Large intestine (tissue), 3 donors: ENCODE data around the gene PAM. TPM values are rescaled to one million over a fixed set of nuclear protein-coding genes. Genes with fewer than 3 reads are reported as not detected.
"Not testable (repeated sequence)": the region's sequence is repeated elsewhere in the genome, so short reads cannot be mapped to it uniquely, and the experiment has no call there.

ENCODE experiments used
- DNase-seq, 2 donors: peaks; one replicate each; pipeline versions ENCODE4 v3.0.0 to v3.0.0-alpha.2; 2013
- H3K27ac ChIP-seq: one replicate; pipeline ENCODE4 v1.5.1; 2013; ENCODE audit warnings: low read length
- H3K27me3 ChIP-seq: 2 replicates; pipeline ENCODE4 v1.6.1; 2013; ENCODE audit warnings: low read length; ENCODE audit not compliant: control insufficient read depth, insufficient read depth
- H3K36me3 ChIP-seq: 2 replicates; pipeline ENCODE4 v1.6.1; 2013; ENCODE audit warnings: low read length; ENCODE audit not compliant: control insufficient read depth, insufficient read depth
- H3K4me1 ChIP-seq: one replicate; pipeline ENCODE4 v1.6.1; 2013; ENCODE audit warnings: low read length; ENCODE audit not compliant: control insufficient read depth, insufficient read depth
- H3K4me3 ChIP-seq: one replicate; pipeline ENCODE4 v1.5.1; 2013; ENCODE audit warnings: low read length
- H3K9me3 ChIP-seq: one replicate; pipeline ENCODE4 v1.6.1; 2013; ENCODE audit warnings: mild to moderate bottlenecking, low read depth, low read length, moderate library complexity; ENCODE audit not compliant: control insufficient read depth
- WGBS: methylation state at CpG from one replicate; pipeline ENCODE4 v1.1.5; 2013; ENCODE audit warnings: low lambda C conversion rate; ENCODE audit not compliant: insufficient coverage; 5-methylcytosine and 5-hydroxymethylcytosine counted together
- polyA plus RNA-seq: library from polyadenylated mRNA; unstranded; fragments of 120-200 nt; gene quantifications from one replicate; pipeline ENCODE4 v1.2.1, GENCODE V29; 2013

Gene PAM
- polyA plus RNA-seq, 1 donor = 174 TPM

GRCh38 chr5:102893942-102894341 is 138.8 kb downstream of the PAM start:
- WGBS = 83% methylated on average over 1 of the region's 3 CpGs
- Histone ChIP-seq H3K9me3 (no peaks in the 10 kb centered on the region), H3K4me1 (no peaks in the 10 kb centered on the region), H3K4me3 (no peak overlapping the region), H3K27ac (no peak overlapping the region), H3K27me3 (no peaks in the 10 kb centered on the region), H3K36me3 (no peaks in the 10 kb centered on the region)
- no peak for DNase-seq

- Histone ChIP-seq H3K4me3 (no peak overlapping the region), H3K4me1 (no peaks in the 10 kb centered on the region), H3K9me3 (no peaks in the 10 kb centered on the region), H3K27ac (no peak overlapping the region), H3K36me3 (no peaks in the 10 kb centered on the region), H3K27me3 (no peaks in the 10 kb centered on the region)
- no peak for DNase-seq
Measured at GRCh38 chr5:102895234-102895633, 140.1 kb downstream of the PAM start.

GRCh38 chr5:102895976-102896375 is 140.9 kb downstream of the PAM start:
- DNase-seq = no peak
- WGBS = 100% methylated on average over 2 of the region's 6 CpGs
- Histone ChIP-seq H3K9me3 (no peaks in the 10 kb centered on the region), H3K4me1 (no peaks in the 10 kb centered on the region), H3K36me3 (no peaks in the 10 kb centered on the region), H3K27me3 (no peaks in the 10 kb centered on the region), H3K27ac (no peak overlapping the region), H3K4me3 (no peak overlapping the region)

- no peak overlapping the region for H3K4me3 ChIP-seq
- WGBS = 77% methylated on average over 2 of the region's 3 CpGs
- no peaks in the 10 kb centered on the region for H3K4me1 ChIP-seq
- no peaks in the 10 kb centered on the region for H3K9me3 ChIP-seq
- DNase-seq = no peak
- no peaks in the 10 kb centered on the region for H3K36me3 ChIP-seq
- H3K27ac ChIP-seq = no peak overlapping the region
- no peaks in the 10 kb centered on the region for H3K27me3 ChIP-seq
Measured at GRCh38 chr5:102901424-102902134, 146.5 kb downstream of the PAM start.

GRCh38 chr5:102902135-102902448 is 147.0 kb downstream of the PAM start:
- H3K9me3 ChIP-seq = no peaks in the 10 kb centered on the region
- H3K4me1 ChIP-seq = no peaks in the 10 kb centered on the region
- H3K4me3 ChIP-seq = no peak overlapping the region
- H3K27me3 ChIP-seq = no peaks in the 10 kb centered on the region
- no peaks in the 10 kb centered on the region for H3K36me3 ChIP-seq
- DNase-seq = peak in 1 of 2 donors; percentile 14
- no peak overlapping the region for H3K27ac ChIP-seq

GRCh38 chr5:102902647-102903046 is 147.5 kb downstream of the PAM start:
- Histone ChIP-seq H3K4me1 (no peaks in the 10 kb centered on the region), H3K4me3 (no peak overlapping the region), H3K27ac (no peak overlapping the region), H3K9me3 (no peaks in the 10 kb centered on the region), H3K27me3 (no peaks in the 10 kb centered on the region), H3K36me3 (no peaks in the 10 kb centered on the region)
- WGBS = 86% methylated on average over 1 of the region's 2 CpGs
- no peak for DNase-seq

- DNase-seq = no peak
- WGBS = 98% methylated on average over 5 of the region's 7 CpGs
- no peaks in the 10 kb centered on the region for H3K36me3 ChIP-seq
- H3K9me3 ChIP-seq = no peaks in the 10 kb centered on the region
- H3K4me3 ChIP-seq = no peak overlapping the region
- no peaks in the 10 kb centered on the region for H3K27me3 ChIP-seq
- H3K4me1 ChIP-seq = no peaks in the 10 kb centered on the region
- no peak overlapping the region for H3K27ac ChIP-seq
Measured at GRCh38 chr5:102903074-102903871, 148.2 kb downstream of the PAM start.

- Histone ChIP-seq H3K27ac (no peak overlapping the region), H3K9me3 (no peaks in the 10 kb centered on the region), H3K27me3 (no peaks in the 10 kb centered on the region), H3K36me3 (no peaks in the 10 kb centered on the region), H3K4me1 (no peaks in the 10 kb centered on the region), H3K4me3 (no peak overlapping the region)
- no CpG with 5 or more reads among the region's 1 CpG for WGBS
- DNase-seq = no peak
Measured at GRCh38 chr5:102905056-102905455, 150.0 kb downstream of the PAM start.

GRCh38 chr5:102907099-102907498 is 152.0 kb downstream of the PAM start:
- H3K36me3 ChIP-seq, H3K27me3 ChIP-seq, H3K9me3 ChIP-seq, DNase-seq, H3K4me3 ChIP-seq, H3K4me1 ChIP-seq, H3K27ac ChIP-seq: not testable (repeated sequence)
- no CpG with 5 or more reads among the region's 2 CpGs for WGBS

- Histone ChIP-seq H3K4me3 (no peak overlapping the region), H3K4me1 (no peaks in the 10 kb centered on the region), H3K9me3 (no peaks in the 10 kb centered on the region), H3K36me3 (no peaks in the 10 kb centered on the region), H3K27ac (no peak overlapping the region), H3K27me3 (no peaks in the 10 kb centered on the region)
- DNase-seq = no peak
- no CpG with 5 or more reads among the region's 6 CpGs for WGBS
Measured at GRCh38 chr5:102910240-102911226, 155.4 kb downstream of the PAM start.
